HepG2 (cell line): ENCODE measurements around the gene LMAN2. TPM values are rescaled to one million over a fixed set of nuclear protein-coding genes. Genes with fewer than 3 reads are reported as not detected.

Experiments
- CCAR2 ChIP-seq: fragments of 200-400 bp; formaldehyde crosslinking; optimal IDR thresholded peaks from 2 replicates; pipeline ENCODE3; 2018; ENCODE audit warnings: low read depth, mild to moderate bottlenecking, low read length, moderate library complexity
- CEBPB ChIP-seq: IDR thresholded peaks from 2 replicates; pipeline ENCODE4 v1.6.1; 2011; ENCODE audit warnings: low read depth, low read length, improper control_type of control experiment, borderline replicate concordance
- CREM ChIP-seq, 2 experiments: sonication (generic) in 1 of 2; formaldehyde crosslinking in 1 of 2; IDR thresholded peaks; 2 replicates each; pipeline versions ENCODE4 v1.4.0 to v1.6.1; 2016 to 2020; ENCODE audit warnings: antibody characterized with exemption in 1 of 2, mild to moderate bottlenecking in 1 of 2, missing genetic modification reagents in 1 of 2
- KMT2A ChIP-seq: sonication (generic); formaldehyde crosslinking; IDR thresholded peaks from 2 replicates; pipeline ENCODE4 v1.4.0; 2020; ENCODE audit warnings: missing genetic modification reagents
- PHF8 ChIP-seq: sonication (generic); formaldehyde crosslinking; IDR thresholded peaks from 2 replicates; pipeline ENCODE4 v1.5.0; 2020; ENCODE audit warnings: missing genetic modification reagents
- RFX5 ChIP-seq: IDR thresholded peaks from 2 replicates; pipeline ENCODE4 v1.6.1; 2011; ENCODE audit warnings: low read depth, low read length, improper control_type of control experiment
- YEATS2 ChIP-seq: sonication (generic); formaldehyde crosslinking; IDR thresholded peaks from 2 replicates; pipeline ENCODE4 v1.4.0; 2020; ENCODE audit warnings: missing genetic modification reagents, borderline replicate concordance
- ZNF773 ChIP-seq: sonication (generic); formaldehyde crosslinking; IDR thresholded peaks from 2 replicates; pipeline ENCODE4 v1.4.0; 2020; ENCODE audit warnings: missing genetic modification reagents, borderline replicate concordance
- polyA plus RNA-seq, 8 experiments: library from polyadenylated mRNA; depleted of rRNA in 3 of 8; stranded (reverse) in 7 of 8; unstranded in 1 of 8; fragments of >200 nt; fragmentation: Illumina TruSeq in 4 of 8; extraction: Trizol in 4 of 8; gene quantifications; 2 replicates each; pipeline versions ENCODE4 v1.2.1 to v1.2.3, GENCODE V29; 2011 to 2016; ENCODE audit warnings: low read depth in 4 of 8, missing spikeins in 1 of 8, mixed read lengths in 1 of 8; ENCODE audit not compliant: insufficient read depth in 1 of 8
- total RNA-seq, 5 experiments: library from RNA; depleted of rRNA; stranded (reverse); fragments of >200 nt; fragmentation: Illumina TruSeq; extraction: Trizol; gene quantifications; 2 replicates each; pipeline ENCODE4 v1.2.3, GENCODE V29; 2016; ENCODE audit warnings: low read depth in 1 of 5
- TF ChIP-seq, protein P1 (sequence below): sonication (generic); formaldehyde crosslinking; IDR thresholded peaks from 2 replicates; pipeline ENCODE4 v1.9.0; 2022; ENCODE audit warnings: low read depth, missing genetic modification reagents
- TF ChIP-seq, protein P2 (sequence below): sonication (generic); formaldehyde crosslinking; IDR thresholded peaks from 2 replicates; pipeline ENCODE4 v1.8.1; 2022; ENCODE audit warnings: low read depth, mild to moderate bottlenecking, missing genetic modification reagents
- TF ChIP-seq, protein P3 (sequence below): sonication (generic); formaldehyde crosslinking; IDR thresholded peaks from 2 replicates; pipeline ENCODE4 v1.5.0; 2020; ENCODE audit warnings: mild to moderate bottlenecking, missing genetic modification reagents

LMAN2 gene
- total and polyA plus RNA-seq, 2 of the 13 experiments (the other 11 are each of a cell fraction or from before 2014, with no cell fraction given): 191 to 197 TPM

DNA sequence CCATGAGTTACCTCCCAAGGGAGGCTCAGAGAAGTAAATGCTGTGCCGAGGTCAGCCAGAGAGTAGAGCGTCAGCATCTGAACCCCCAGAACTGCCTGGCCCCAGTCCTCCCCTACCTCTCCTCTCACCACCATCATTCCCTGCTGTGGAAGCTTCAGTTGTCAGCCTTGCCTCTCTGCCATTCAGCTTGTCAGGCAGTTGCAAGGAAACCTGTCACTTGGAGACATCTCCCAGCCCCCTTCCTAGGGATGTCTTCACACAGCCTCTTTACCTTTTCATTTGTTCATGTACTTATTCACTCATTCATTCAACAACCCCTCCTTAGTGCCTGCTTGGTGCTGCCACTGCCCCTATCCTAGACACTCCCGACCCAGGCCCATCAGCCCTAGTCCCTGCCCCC lies 8.4 kb upstream of the LMAN2 start (continued):
- TF ChIP-seq, protein P1, sequence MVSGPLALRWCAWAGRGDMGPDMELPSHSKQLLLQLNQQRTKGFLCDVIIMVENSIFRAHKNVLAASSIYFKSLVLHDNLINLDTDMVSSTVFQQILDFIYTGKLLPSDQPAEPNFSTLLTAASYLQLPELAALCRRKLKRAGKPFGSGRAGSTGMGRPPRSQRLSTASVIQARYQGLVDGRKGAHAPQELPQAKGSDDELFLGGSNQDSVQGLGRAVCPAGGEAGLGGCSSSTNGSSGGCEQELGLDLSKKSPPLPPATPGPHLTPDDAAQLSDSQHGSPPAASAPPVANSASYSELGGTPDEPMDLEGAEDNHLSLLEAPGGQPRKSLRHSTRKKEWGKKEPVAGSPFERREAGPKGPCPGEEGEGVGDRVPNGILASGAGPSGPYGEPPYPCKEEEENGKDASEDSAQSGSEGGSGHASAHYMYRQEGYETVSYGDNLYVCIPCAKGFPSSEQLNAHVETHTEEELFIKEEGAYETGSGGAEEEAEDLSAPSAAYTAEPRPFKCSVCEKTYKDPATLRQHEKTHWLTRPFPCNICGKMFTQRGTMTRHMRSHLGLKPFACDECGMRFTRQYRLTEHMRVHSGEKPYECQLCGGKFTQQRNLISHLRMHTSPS (CRISPR knock-in tag): no peak
- TF ChIP-seq KMT2A (CRISPR knock-in tag): no peak
- TF ChIP-seq CEBPB: no peak
- no peak for TF ChIP-seq PHF8 (CRISPR knock-in tag)
- no peak for TF ChIP-seq CCAR2
- no peak for TF ChIP-seq CREM (IDR thresholded peaks at IDR 0.05)
- no peak for TF ChIP-seq CREM (CRISPR knock-in tag; IDR thresholded peaks at IDR 0.05)
- TF ChIP-seq, protein P2, sequence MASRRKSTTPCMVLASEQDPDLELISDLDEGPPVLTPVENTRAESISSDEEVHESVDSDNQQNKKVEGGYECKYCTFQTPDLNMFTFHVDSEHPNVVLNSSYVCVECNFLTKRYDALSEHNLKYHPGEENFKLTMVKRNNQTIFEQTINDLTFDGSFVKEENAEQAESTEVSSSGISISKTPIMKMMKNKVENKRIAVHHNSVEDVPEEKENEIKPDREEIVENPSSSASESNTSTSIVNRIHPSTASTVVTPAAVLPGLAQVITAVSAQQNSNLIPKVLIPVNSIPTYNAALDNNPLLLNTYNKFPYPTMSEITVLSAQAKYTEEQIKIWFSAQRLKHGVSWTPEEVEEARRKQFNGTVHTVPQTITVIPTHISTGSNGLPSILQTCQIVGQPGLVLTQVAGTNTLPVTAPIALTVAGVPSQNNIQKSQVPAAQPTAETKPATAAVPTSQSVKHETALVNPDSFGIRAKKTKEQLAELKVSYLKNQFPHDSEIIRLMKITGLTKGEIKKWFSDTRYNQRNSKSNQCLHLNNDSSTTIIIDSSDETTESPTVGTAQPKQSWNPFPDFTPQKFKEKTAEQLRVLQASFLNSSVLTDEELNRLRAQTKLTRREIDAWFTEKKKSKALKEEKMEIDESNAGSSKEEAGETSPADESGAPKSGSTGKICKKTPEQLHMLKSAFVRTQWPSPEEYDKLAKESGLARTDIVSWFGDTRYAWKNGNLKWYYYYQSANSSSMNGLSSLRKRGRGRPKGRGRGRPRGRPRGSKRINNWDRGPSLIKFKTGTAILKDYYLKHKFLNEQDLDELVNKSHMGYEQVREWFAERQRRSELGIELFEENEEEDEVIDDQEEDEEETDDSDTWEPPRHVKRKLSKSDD (CRISPR knock-in tag): no peak
- no peak for TF ChIP-seq ZNF773 (CRISPR knock-in tag)
- TF ChIP-seq, protein P3, sequence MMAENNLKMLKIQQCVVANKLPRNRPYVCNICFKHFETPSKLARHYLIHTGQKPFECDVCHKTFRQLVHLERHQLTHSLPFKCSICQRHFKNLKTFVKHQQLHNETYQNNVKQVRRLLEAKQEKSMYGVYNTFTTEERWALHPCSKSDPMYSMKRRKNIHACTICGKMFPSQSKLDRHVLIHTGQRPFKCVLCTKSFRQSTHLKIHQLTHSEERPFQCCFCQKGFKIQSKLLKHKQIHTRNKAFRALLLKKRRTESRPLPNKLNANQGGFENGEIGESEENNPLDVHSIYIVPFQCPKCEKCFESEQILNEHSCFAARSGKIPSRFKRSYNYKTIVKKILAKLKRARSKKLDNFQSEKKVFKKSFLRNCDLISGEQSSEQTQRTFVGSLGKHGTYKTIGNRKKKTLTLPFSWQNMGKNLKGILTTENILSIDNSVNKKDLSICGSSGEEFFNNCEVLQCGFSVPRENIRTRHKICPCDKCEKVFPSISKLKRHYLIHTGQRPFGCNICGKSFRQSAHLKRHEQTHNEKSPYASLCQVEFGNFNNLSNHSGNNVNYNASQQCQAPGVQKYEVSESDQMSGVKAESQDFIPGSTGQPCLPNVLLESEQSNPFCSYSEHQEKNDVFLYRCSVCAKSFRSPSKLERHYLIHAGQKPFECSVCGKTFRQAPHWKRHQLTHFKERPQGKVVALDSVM (CRISPR knock-in tag): no peak
- TF ChIP-seq RFX5: no peak
- TF ChIP-seq YEATS2 (CRISPR knock-in tag): no peak
